Measurements from ENCODE around the gene NSG2.

The NSG2 gene

GRCh38 chr5:174047472-174048099 lies 2.1 kb downstream of the NSG2 start:
- H3K4me3 Mint-ChIP-seq: no peak overlapping the region
- H3K27ac Mint-ChIP-seq: no peak overlapping the region
- H3K27me3 Mint-ChIP-seq: peaks cover 3% of the 10 kb centered on the region
- no peaks in the 10 kb centered on the region for H3K36me3 Mint-ChIP-seq
- CTCF ChIA-PET: no interaction called here
- DNase-seq: no peak
- H3K4me1 Mint-ChIP-seq: no peaks in the 10 kb centered on the region
- H3K9me3 Mint-ChIP-seq: no peaks in the 10 kb centered on the region

- Mint-ChIP-seq H3K9me3 (no peaks in the 10 kb centered on the region), H3K27me3 (peaks cover under 1% of the 10 kb centered on the region), H3K36me3 (no peaks in the 10 kb centered on the region), H3K27ac (no peak overlapping the region), H3K4me1 (no peaks in the 10 kb centered on the region), H3K4me3 (no peak overlapping the region)
- no peak for DNase-seq
- CTCF ChIA-PET: no interaction called here
These were observed 7.1 kb downstream of the NSG2 start for GRCh38 chr5:174052636-174053035.

- H3K4me1 Mint-ChIP-seq: no peaks in the 10 kb centered on the region
- no peak overlapping the region for H3K4me3 Mint-ChIP-seq
- no peak for DNase-seq
- H3K27me3 Mint-ChIP-seq: peaks cover 10% of the 10 kb centered on the region
- no peaks in the 10 kb centered on the region for H3K9me3 Mint-ChIP-seq
- no peak overlapping the region for H3K27ac Mint-ChIP-seq
- H3K36me3 Mint-ChIP-seq: no peaks in the 10 kb centered on the region
- CTCF ChIA-PET: no interaction called here
These were observed 8.4 kb downstream of the NSG2 start for GRCh38 chr5:174053905-174054304.

GRCh38 chr5:174056064-174056847 lies 10.8 kb downstream of the NSG2 start:
- H3K27me3 Mint-ChIP-seq: peaks cover 10% of the 10 kb centered on the region
- no peaks in the 10 kb centered on the region for H3K4me1 Mint-ChIP-seq
- H3K27ac Mint-ChIP-seq: no peak overlapping the region
- H3K4me3 Mint-ChIP-seq: no peak overlapping the region
- DNase-seq: no peak
- CTCF ChIA-PET: interaction anchor here (0.8 to 1.0 kb wide), 2 partner anchors 12 to 82 kb away, joined by 3 to 4 read pairs; no protein-coding TSS in a partner anchor
- H3K36me3 Mint-ChIP-seq: no peaks in the 10 kb centered on the region
- no peaks in the 10 kb centered on the region for H3K9me3 Mint-ChIP-seq

- no peak for DNase-seq
- peaks cover 10% of the 10 kb centered on the region for H3K27me3 Mint-ChIP-seq
- H3K9me3 Mint-ChIP-seq: no peaks in the 10 kb centered on the region
- H3K36me3 Mint-ChIP-seq: no peaks in the 10 kb centered on the region
- no peaks in the 10 kb centered on the region for H3K4me1 Mint-ChIP-seq
- H3K27ac Mint-ChIP-seq: no peak overlapping the region
- CTCF ChIA-PET: interaction anchor here (0.8 to 1.0 kb wide), 2 partner anchors 11 kb away, joined by 3 to 7 read pairs; partner anchors contain the start of gene NSG2
- H3K4me3 Mint-ChIP-seq: no peak overlapping the region
These were observed 11.7 kb downstream of the NSG2 start for GRCh38 chr5:174057206-174057605.

GRCh38 chr5:174058433-174059122 lies 13.1 kb downstream of the NSG2 start:
- Mint-ChIP-seq H3K4me3 (no peak overlapping the region), H3K36me3 (no peaks in the 10 kb centered on the region), H3K4me1 (no peaks in the 10 kb centered on the region), H3K27ac (no peak overlapping the region), H3K27me3 (peaks cover 10% of the 10 kb centered on the region), H3K9me3 (no peaks in the 10 kb centered on the region)
- CTCF ChIA-PET: no interaction called here
- no peak for DNase-seq

- H3K27ac Mint-ChIP-seq: no peak overlapping the region
- H3K4me1 Mint-ChIP-seq: no peaks in the 10 kb centered on the region
- H3K36me3 Mint-ChIP-seq: no peaks in the 10 kb centered on the region
- peaks cover 13% of the 10 kb centered on the region for H3K27me3 Mint-ChIP-seq
- H3K9me3 Mint-ChIP-seq: no peaks in the 10 kb centered on the region
- no peak overlapping the region for H3K4me3 Mint-ChIP-seq
- no peak for DNase-seq
- CTCF ChIA-PET: no interaction called here
These were observed 13.7 kb downstream of the NSG2 start for GRCh38 chr5:174059247-174059646.

GRCh38 chr5:174063082-174063756 lies 17.7 kb downstream of the NSG2 start:
- Mint-ChIP-seq H3K4me1 (no peaks in the 10 kb centered on the region), H3K27ac (no peak overlapping the region), H3K9me3 (no peaks in the 10 kb centered on the region), H3K36me3 (no peaks in the 10 kb centered on the region), H3K4me3 (no peak overlapping the region), H3K27me3 (peaks cover 12% of the 10 kb centered on the region)
- CTCF ChIA-PET: no interaction called here
- DNase-seq: no peak

GRCh38 chr5:174064171-174064570 lies 18.7 kb downstream of the NSG2 start:
- Mint-ChIP-seq H3K27ac (no peak overlapping the region), H3K4me1 (no peaks in the 10 kb centered on the region), H3K4me3 (no peak overlapping the region), H3K27me3 (peaks cover 8% of the 10 kb centered on the region), H3K36me3 (no peaks in the 10 kb centered on the region), H3K9me3 (no peaks in the 10 kb centered on the region)
- no peak for DNase-seq
- CTCF ChIA-PET: no interaction called here

GRCh38 chr5:174065528-174066197 lies 20.2 kb downstream of the NSG2 start:
- H3K27me3 Mint-ChIP-seq: peaks cover 8% of the 10 kb centered on the region
- CTCF ChIA-PET: no interaction called here
- no peak for DNase-seq
- no peak overlapping the region for H3K4me3 Mint-ChIP-seq
- H3K4me1 Mint-ChIP-seq: no peaks in the 10 kb centered on the region
- H3K9me3 Mint-ChIP-seq: no peaks in the 10 kb centered on the region
- no peak overlapping the region for H3K27ac Mint-ChIP-seq
- H3K36me3 Mint-ChIP-seq: no peaks in the 10 kb centered on the region

GRCh38 chr5:174067499-174067898 lies 22.0 kb downstream of the NSG2 start:
- H3K4me1 Mint-ChIP-seq: no peaks in the 10 kb centered on the region
- no peaks in the 10 kb centered on the region for H3K9me3 Mint-ChIP-seq
- CTCF ChIA-PET: interaction anchor here (0.8 kb wide), 1 partner anchor 11 kb away, joined by 3 read pairs; no protein-coding TSS in a partner anchor
- H3K4me3 Mint-ChIP-seq: no peak overlapping the region
- no peaks in the 10 kb centered on the region for H3K36me3 Mint-ChIP-seq
- H3K27ac Mint-ChIP-seq: no peak overlapping the region
- peaks cover 8% of the 10 kb centered on the region for H3K27me3 Mint-ChIP-seq
- no peak for DNase-seq

GRCh38 chr5:174071484-174071883 lies 26.0 kb downstream of the NSG2 start:
- Mint-ChIP-seq H3K36me3 (no peaks in the 10 kb centered on the region), H3K9me3 (no peaks in the 10 kb centered on the region), H3K4me1 (no peaks in the 10 kb centered on the region), H3K27ac (no peak overlapping the region), H3K4me3 (no peak overlapping the region), H3K27me3 (no peaks in the 10 kb centered on the region)
- DNase-seq: no peak
- CTCF ChIA-PET: no interaction called here

GRCh38 chr5:174073122-174073660 lies 27.7 kb downstream of the NSG2 start:
- no peaks in the 10 kb centered on the region for H3K9me3 Mint-ChIP-seq

GRCh38 chr5:174074369-174074768 lies 28.9 kb downstream of the NSG2 start:
- Mint-ChIP-seq H3K27me3 (no peaks in the 10 kb centered on the region), H3K27ac (no peak overlapping the region), H3K9me3 (no peaks in the 10 kb centered on the region), H3K36me3 (no peaks in the 10 kb centered on the region), H3K4me3 (no peak overlapping the region), H3K4me1 (no peaks in the 10 kb centered on the region)
- DNase-seq: no peak
- CTCF ChIA-PET: no interaction called here

More at GRCh38 chr5:174073122-174073660, 27.7 kb downstream of the NSG2 start:
- no peak overlapping the region for H3K4me3 Mint-ChIP-seq
- no peak overlapping the region for H3K27ac Mint-ChIP-seq
- no peaks in the 10 kb centered on the region for H3K27me3 Mint-ChIP-seq
- no peaks in the 10 kb centered on the region for H3K4me1 Mint-ChIP-seq
- no peak for DNase-seq
- H3K36me3 Mint-ChIP-seq: no peaks in the 10 kb centered on the region
- CTCF ChIA-PET: no interaction called here
